Neural crest cell (in vitro differentiated cells): ENCODE measurements around the gene NTNG2. TPM values are rescaled to one million over a fixed set of nuclear protein-coding genes. Genes with fewer than 3 reads are reported as not detected.

ENCODE experiments used
- DNase-seq: peaks from one replicate; pipeline ENCODE4 v3.0.0; 2021; ENCODE audit warnings: low read depth, mixed read lengths, low spot score
- H3K27ac Mint-ChIP-seq: one replicate; pipeline ENCODE4 v1.8.0; 2021; ENCODE audit warnings: mild to moderate bottlenecking, mixed read lengths; ENCODE audit not compliant: unreplicated experiment
- H3K27me3 Mint-ChIP-seq: 2 replicates; pipeline ENCODE4 v1.8.0; 2021; ENCODE audit warnings: low read depth, mild to moderate bottlenecking, mixed read lengths
- H3K36me3 Mint-ChIP-seq: 2 replicates; pipeline ENCODE4 v1.8.0; 2021; ENCODE audit warnings: low read depth, mild to moderate bottlenecking, mixed read lengths
- H3K4me1 Mint-ChIP-seq: 2 replicates; pipeline ENCODE4 v1.8.0; 2021; ENCODE audit warnings: mixed read lengths
- H3K4me3 Mint-ChIP-seq: one replicate; pipeline ENCODE4 v1.8.0; 2021; ENCODE audit warnings: mild to moderate bottlenecking, mixed read lengths
- H3K9me3 Mint-ChIP-seq: 2 replicates; pipeline ENCODE4 v1.8.0; 2021; ENCODE audit warnings: mixed read lengths
- CTCF ChIP-seq: fragments of 200-600 bp; sonication (generic); conservative IDR thresholded peaks from 2 replicates; pipeline ENCODE4 v1.5.0; 2021; ENCODE audit warnings: antibody characterized with exemption, mild to moderate bottlenecking
- total RNA-seq: library from RNA; stranded (reverse); gene quantifications from 2 replicates; pipeline ENCODE4 v1.2.1, GENCODE V29; 2021

NTNG2 gene
- total RNA-seq, 1 donor from 2014 or later = 3.6 TPM

- Mint-ChIP-seq H3K4me1 (no peaks in the 10 kb centered on the region), H3K27ac (no peak overlapping the region), H3K27me3 (peaks cover 12% of the 10 kb centered on the region), H3K36me3 (no peaks in the 10 kb centered on the region), H3K9me3 (peaks cover 3% of the 10 kb centered on the region), H3K4me3 (no peak overlapping the region)
- TF ChIP-seq CTCF = no peak
- no peak for DNase-seq
These were observed 87.8 kb downstream of the NTNG2 start for GRCh38 chr9:132249690-132250089.

- peaks cover 10% of the 10 kb centered on the region for H3K27me3 Mint-ChIP-seq
- no peak for TF ChIP-seq CTCF
- H3K4me1 Mint-ChIP-seq = no peaks in the 10 kb centered on the region
- no peaks in the 10 kb centered on the region for H3K36me3 Mint-ChIP-seq
- H3K4me3 Mint-ChIP-seq = no peak overlapping the region
- H3K27ac Mint-ChIP-seq = no peak overlapping the region
- H3K9me3 Mint-ChIP-seq = peaks cover 3% of the 10 kb centered on the region
- DNase-seq = no peak
These were observed 88.7 kb downstream of the NTNG2 start for GRCh38 chr9:132250324-132251262.

- TF ChIP-seq CTCF = no peak
- Mint-ChIP-seq H3K4me3 (no peak overlapping the region), H3K36me3 (peaks cover 5% of the 10 kb centered on the region), H3K4me1 (peaks cover 7% of the 10 kb centered on the region), H3K27me3 (no peaks in the 10 kb centered on the region), H3K9me3 (no peaks in the 10 kb centered on the region), H3K27ac (no peak overlapping the region)
- no peak for DNase-seq
These were observed 99.0 kb downstream of the NTNG2 start for GRCh38 chr9:132260846-132261245.

GRCh38 chr9:132266017-132266416 lies 104.2 kb downstream of the NTNG2 start:
- TF ChIP-seq CTCF = no peak
- Mint-ChIP-seq H3K27me3 (no peaks in the 10 kb centered on the region), H3K9me3 (no peaks in the 10 kb centered on the region), H3K4me1 (no peaks in the 10 kb centered on the region), H3K27ac (no peak overlapping the region), H3K36me3 (peaks cover 7% of the 10 kb centered on the region), H3K4me3 (no peak overlapping the region)
- DNase-seq = no peak

- no peaks in the 10 kb centered on the region for H3K27me3 Mint-ChIP-seq
- peak overlapping the region; percentile 35 for H3K27ac Mint-ChIP-seq
- peaks cover 9% of the 10 kb centered on the region for H3K36me3 Mint-ChIP-seq
- no peaks in the 10 kb centered on the region for H3K9me3 Mint-ChIP-seq
- no peaks in the 10 kb centered on the region for H3K4me1 Mint-ChIP-seq
- DNase-seq = no peak
- H3K4me3 Mint-ChIP-seq = no peak overlapping the region
- TF ChIP-seq CTCF = no peak
These were observed 105.8 kb downstream of the NTNG2 start for GRCh38 chr9:132267660-132268059.
